D341Med (cell line): Measurements from ENCODE around the gene HOXA13.

Source experiments
- DNase-seq: peaks from one replicate; pipeline ENCODE4 v3.0.0; 2012; ENCODE audit warnings: low spot score

Gene HOXA13

GRCh38 chr7:27237735-27238334, 37.9 kb upstream of the HOXA13 start:
- no peak for DNase-seq

GRCh38 chr7:27235387-27236311, 35.8 kb upstream of the HOXA13 start:
- DNase-seq = peak; percentile 77

- DNase-seq = no peak
These were observed 29.6 kb upstream of the HOXA13 start for GRCh38 chr7:27229448-27229847.

- peak; percentile 83 for DNase-seq
These were observed 25.4 kb upstream of the HOXA13 start for GRCh38 chr7:27224983-27225934.

GRCh38 chr7:27223941-27224575, 24.2 kb upstream of the HOXA13 start:
- no peak for DNase-seq

GRCh38 chr7:27221201-27221797, 21.4 kb upstream of the HOXA13 start:
- no peak for DNase-seq

DNA sequence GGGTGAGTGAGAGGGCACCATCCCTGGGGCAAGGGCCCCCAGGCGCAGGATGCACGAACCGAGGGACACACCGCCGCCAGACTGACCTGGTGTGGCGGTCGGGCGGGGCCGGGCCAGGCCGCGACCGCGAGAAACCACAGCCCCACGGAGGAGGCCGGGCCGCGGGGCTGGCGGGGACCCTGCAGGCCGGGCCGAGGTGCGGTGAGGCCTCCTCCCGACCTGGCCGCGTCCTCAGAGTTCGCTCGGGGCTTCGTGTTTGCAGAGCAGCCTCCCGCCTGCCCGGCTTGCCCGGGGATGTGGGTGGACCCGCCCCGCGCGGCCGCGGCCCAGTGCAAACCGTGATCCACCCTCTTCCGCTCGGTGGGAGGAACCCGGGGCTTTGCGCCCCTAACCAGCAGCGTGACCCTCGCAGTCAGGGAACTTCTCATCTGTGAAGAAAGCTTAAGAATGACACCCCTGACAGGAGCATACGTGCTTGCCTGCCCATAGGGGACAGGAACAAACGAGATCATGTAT, 20.6 kb upstream of the HOXA13 start:
- no peak for DNase-seq

- no peak for DNase-seq
These were observed 19.9 kb upstream of the HOXA13 start for GRCh38 chr7:27219821-27220220.

DNA sequence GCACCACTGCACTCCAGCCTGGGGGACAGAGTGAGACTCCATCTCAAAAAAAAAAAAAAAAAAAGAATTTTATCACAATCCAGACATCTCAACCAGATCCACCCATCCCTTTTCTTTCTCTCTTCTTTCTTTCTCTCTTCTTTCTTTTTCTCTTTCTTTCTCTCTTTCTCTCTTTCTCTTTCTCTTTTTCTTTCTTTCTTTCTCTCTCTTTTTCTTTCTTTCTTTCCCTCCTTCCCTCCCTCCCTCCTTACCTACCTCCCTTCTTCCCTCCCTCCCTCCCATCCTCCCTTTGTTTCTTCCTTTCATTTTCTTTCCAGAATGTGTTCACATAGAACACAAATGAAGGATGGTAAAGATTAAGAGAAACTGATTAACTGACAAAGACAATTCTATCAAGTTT, 18.1 kb upstream of the HOXA13 start:
- no peak for DNase-seq

DNA sequence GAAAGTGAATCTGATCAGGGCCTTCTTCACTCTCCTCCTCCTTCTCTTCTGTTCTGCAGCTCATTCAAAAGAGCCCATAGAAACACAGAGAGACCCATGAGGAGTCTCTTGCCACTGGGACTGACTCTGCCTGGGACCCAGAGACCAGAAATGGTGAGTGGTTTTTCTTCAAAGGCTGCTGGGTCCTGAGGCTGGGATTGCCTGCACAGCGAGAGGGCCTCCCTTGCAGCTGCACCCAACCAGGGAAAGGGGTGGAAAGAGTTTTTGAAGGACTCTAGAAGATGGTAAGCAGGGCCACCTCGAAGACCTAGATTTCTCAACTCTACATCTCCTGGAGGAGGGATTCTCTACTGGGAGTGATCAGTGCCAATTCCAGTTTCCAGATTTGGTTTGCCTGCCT, 15.5 kb upstream of the HOXA13 start:
- DNase-seq = no peak

DNA sequence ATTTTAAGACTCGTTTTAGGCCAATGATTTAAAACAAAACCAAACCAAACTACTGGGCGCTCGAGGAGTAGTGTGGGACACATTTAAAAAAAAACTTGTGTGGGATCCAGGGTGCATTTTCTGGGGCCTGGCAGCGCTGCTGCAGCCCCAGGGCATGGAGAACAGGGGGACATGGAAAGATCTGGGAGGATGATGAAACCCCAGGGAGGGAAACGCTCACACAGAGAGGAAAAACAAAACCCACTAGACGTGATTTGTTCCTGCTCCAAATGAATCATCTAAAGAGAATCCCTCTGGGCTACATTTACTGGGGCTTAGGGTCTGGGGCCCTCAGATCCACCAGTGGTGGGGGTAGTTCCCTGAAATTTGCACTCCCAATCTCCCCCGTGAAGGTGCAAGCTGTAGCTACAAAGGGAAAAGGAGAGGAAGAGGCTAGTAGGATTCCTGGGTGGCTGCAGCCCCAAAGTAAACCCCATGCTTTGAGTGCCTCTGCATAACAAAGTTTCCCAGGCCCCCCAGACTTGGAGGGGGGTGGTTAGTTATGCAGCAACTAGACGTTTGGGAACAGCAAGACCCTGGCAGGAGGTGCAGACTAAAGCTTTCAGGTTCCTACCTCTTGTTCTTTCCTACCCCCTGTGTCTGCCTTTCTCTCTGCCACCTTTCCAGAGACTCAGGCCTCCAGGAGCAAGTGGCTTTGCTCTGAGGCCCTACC, 14.5 kb upstream of the HOXA13 start:
- DNase-seq = no peak

- no peak for DNase-seq
These were observed 13.7 kb upstream of the HOXA13 start for GRCh38 chr7:27213433-27214238.

- no peak for DNase-seq
These were observed 12.9 kb upstream of the HOXA13 start for GRCh38 chr7:27212497-27213432.

GRCh38 chr7:27211764-27212204, 11.9 kb upstream of the HOXA13 start:
- DNase-seq = no peak

- DNase-seq = no peak
These were observed 11.2 kb upstream of the HOXA13 start for GRCh38 chr7:27211084-27211446.

DNA sequence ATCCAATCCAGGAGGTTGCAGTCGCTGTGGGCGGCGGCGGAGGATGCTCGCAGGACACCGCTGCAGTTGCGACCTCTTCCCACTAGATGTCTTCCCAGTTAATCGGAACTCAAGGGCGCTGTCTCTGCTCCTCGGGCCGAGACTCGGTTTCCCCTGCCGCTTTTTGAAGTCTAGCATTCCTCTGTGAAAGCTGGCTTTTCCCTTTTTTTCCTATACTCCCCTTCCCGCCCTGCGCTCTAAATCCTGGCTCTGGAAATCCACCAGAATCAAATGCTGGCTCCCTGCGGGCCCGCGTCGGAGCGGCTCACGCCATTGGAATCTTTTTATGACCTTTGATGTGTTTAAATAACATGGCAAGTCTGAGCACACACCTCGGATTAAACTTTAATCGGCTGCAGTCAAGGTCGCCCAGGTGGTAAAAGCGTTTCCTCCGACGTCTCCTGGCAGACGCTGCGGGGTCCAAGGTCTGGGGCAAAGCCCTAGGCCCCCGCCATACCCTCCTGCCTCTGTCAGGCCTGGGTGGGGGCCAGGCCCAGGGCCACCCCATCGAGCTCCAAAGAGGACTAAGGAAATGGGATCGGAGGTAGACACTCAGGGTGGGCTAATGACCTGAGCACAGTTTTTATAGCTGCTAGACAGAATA, 10.7 kb upstream of the HOXA13 start:
- DNase-seq = peak; percentile 80

GRCh38 chr7:27209933-27210440, 10.1 kb upstream of the HOXA13 start:
- DNase-seq = no peak

- DNase-seq = no peak
These were observed 9.1 kb upstream of the HOXA13 start for GRCh38 chr7:27208998-27209397.
